Measurements from ENCODE around the gene CNN1. TPM values are rescaled to one million over a fixed set of nuclear protein-coding genes. Genes with fewer than 3 reads are reported as not detected.

The CNN1 gene
- total and polyA plus RNA-seq, 2 of the 13 experiments (the other 11 are each of a cell fraction or from before 2014, with no cell fraction given) = 0.70 to 1.1 TPM

- TF ChIP-seq TFAP4 (IDR thresholded peaks at IDR 0.05; ENCODE audit: borderline replicate concordance, low read depth) (peak; percentile 52; the same call in 1 of the 2 replicates), TBL1XR1 (IDR thresholded peaks at IDR 0.05; ENCODE audit: borderline replicate concordance, low read length, partially characterized antibody) (no peak), MIXL1 (CRISPR knock-in tag; IDR thresholded peaks at IDR 0.05) (no peak; the same call in 1 of the 2 replicates), TFDP1 (CRISPR knock-in tag; IDR thresholded peaks at IDR 0.05; ENCODE audit: borderline replicate concordance) (no peak), FOXJ3 (CRISPR knock-in tag; IDR thresholded peaks at IDR 0.05; ENCODE audit: borderline replicate concordance) (no peak), KDM3A (CRISPR knock-in tag; IDR thresholded peaks at IDR 0.05; ENCODE audit: low read depth) (no peak), MEF2D (CRISPR knock-in tag; IDR thresholded peaks at IDR 0.05) (peak; percentile 70; the same call in 1 of the 2 replicates), ZNF207 (IDR thresholded peaks at IDR 0.05; ENCODE audit: borderline replicate concordance) (no peak), ZNF709 (CRISPR knock-in tag; IDR thresholded peaks at IDR 0.05) (no peak), HNF4A (CRISPR knock-in tag; IDR thresholded peaks at IDR 0.05) (no peak), HDAC2 (CRISPR knock-in tag; IDR thresholded peaks at IDR 0.05) (0 out of 2 replicates have a peak, but pooled peaks have one; percentile 46), ZNF570 (CRISPR knock-in tag; IDR thresholded peaks at IDR 0.05; ENCODE audit: borderline replicate concordance) (no peak), ZNF367 (CRISPR knock-in tag; IDR thresholded peaks at IDR 0.05; ENCODE audit: borderline replicate concordance) (no peak), CSRNP2 (CRISPR knock-in tag; conservative IDR thresholded peaks at IDR 0.05; ENCODE audit: low read depth) (no peak), MLLT10 (CRISPR knock-in tag; IDR thresholded peaks at IDR 0.05) (no peak), ZNF24 (IDR thresholded peaks at IDR 0.05) (no peak), ZBTB38 (CRISPR knock-in tag; IDR thresholded peaks at IDR 0.05) (peak; percentile 31; the same call in 1 of the 2 replicates), ZNF431 (CRISPR knock-in tag; IDR thresholded peaks at IDR 0.05; ENCODE audit: borderline replicate concordance, low read depth) (no peak), TAF15 (IDR thresholded peaks at IDR 0.05; ENCODE audit: low read depth, low read length, poor library complexity, severe bottlenecking) (no peak), GATA4 (IDR thresholded peaks at IDR 0.05; ENCODE audit: borderline replicate concordance, low read depth) (peak; percentile 31; the same call in 1 of the 2 replicates), DR1 (CRISPR knock-in tag; IDR thresholded peaks at IDR 0.05) (peak; percentile 89), ZNF276 (CRISPR knock-in tag; IDR thresholded peaks at IDR 0.05; ENCODE audit: low read depth) (no peak), SP5 (CRISPR knock-in tag; IDR thresholded peaks at IDR 0.05; ENCODE audit: borderline replicate concordance, low read depth) (no peak; the same call in 1 of the 2 replicates), CC2D1A (CRISPR knock-in tag; IDR thresholded peaks at IDR 0.05) (no peak), ZNF598 (CRISPR knock-in tag; IDR thresholded peaks at IDR 0.05; ENCODE audit: borderline replicate concordance) (peak; percentile 95; the same call in 1 of the 2 replicates)
These were observed 20.5 kb downstream of the CNN1 start, which contains the start of gene ELOF1 (continued) for GRCh38 chr19:11558881-11559828.

All from HepG2 (cell line).